Measurements from ENCODE around the gene MCC. TPM values are rescaled to one million over a fixed set of nuclear protein-coding genes. Genes with fewer than 3 reads are reported as not detected.

The MCC gene
- total and polyA plus RNA-seq, 2 of the 4 experiments (the other 2 are of a cell fraction) = 5.0 to 20.6 TPM

DNA sequence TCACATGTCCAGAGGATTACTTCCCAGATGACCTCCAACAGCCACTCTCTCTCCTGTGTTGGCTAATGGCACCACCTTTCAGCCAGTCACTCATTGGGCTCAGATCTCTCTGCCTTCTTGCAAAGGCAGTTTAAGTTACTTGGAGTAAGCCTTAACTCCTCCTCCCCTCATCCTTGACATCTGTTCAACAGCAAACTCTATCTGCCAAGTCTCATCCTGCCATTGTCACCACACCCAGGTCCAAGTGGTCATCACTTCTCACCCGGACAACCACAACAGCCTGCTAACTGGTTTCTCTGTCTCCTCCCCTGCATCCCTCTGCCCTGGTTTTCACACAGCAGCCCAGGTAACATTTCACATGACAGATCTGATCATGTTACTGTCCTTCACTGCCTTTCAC, 453.2 kb downstream of the MCC start:
- peaks cover 23% of the 10 kb centered on the region for H3K36me3 ChIP-seq (ENCODE audit: control insufficient read depth, insufficient read depth, low read length)

More for the DNA sequence above, 453.2 kb downstream of the MCC start:
- ChIA-PET CTCF (interaction anchor here (0.6 kb wide), 1 partner anchor 477 kb away, joined by 3 read pairs; no protein-coding TSS in a partner anchor), POLR2A (ENCODE audit: unreplicated experiment) (no interaction called here)
- Histone ChIP-seq H4K5ac (ENCODE audit: low read depth, low read length) (peak overlapping the region; percentile 12; the same call in 1 of the 2 replicates), H3K9me1 (ENCODE audit: insufficient read depth, low read length) (peaks cover 12% of the 10 kb centered on the region), H3K4me3 (ENCODE audit: insufficient read depth, low read depth, low read length) (no peak overlapping the region), H3K56ac (ENCODE audit: extremely low read depth, insufficient read depth, low read length) (no peak overlapping the region), H3K18ac (ENCODE audit: low read depth, low read length) (peak overlapping the region; percentile 21; the same call in 1 of the 2 replicates), H3K79me1 (ENCODE audit: low read depth in 1 of 2, low read length in 2 of 2) (peaks cover 0 to 2% of the 10 kb centered on the region in 2 experiments; a peak in 1 of 4 replicates), H2AK9ac (replicated peaks; ENCODE audit: low read depth, low read length, poor library complexity) (no peak overlapping the region), H3K14ac (replicated peaks; ENCODE audit: low read depth, low read length) (peak overlapping the region; percentile 16; the same call in 1 of the 2 replicates), H3K27me3 (ENCODE audit: control insufficient read depth, insufficient read depth, low read length) (no peaks in the 10 kb centered on the region), H3K4me2 (ENCODE audit: low read depth, low read length) (no peak overlapping the region), H2BK5ac (ENCODE audit: low read depth, low read length, poor library complexity, severe bottlenecking) (no peak overlapping the region), H3K9me3 (ENCODE audit: control insufficient read depth, insufficient read depth, low read length) (no peaks in the 10 kb centered on the region), H4K91ac (ENCODE audit: insufficient read depth, low read depth, low read length) (peak overlapping the region; percentile 50; the same call in 1 of the 2 replicates), H2BK15ac (ENCODE audit: low read depth, low read length) (peak overlapping the region; percentile 23; the same call in 1 of the 3 replicates), H2AK5ac (ENCODE audit: low read depth, low read length) (peak overlapping the region; percentile 33), H3K4ac (ENCODE audit: low read depth, low read length) (peak overlapping the region; percentile 30; the same call in 1 of the 2 replicates), H4K20me1 (ENCODE audit: insufficient read depth, low read length) (no peaks in the 10 kb centered on the region; the same call in 1 of the 2 replicates), H3K9ac (ENCODE audit: low read depth, low read length) (no peak overlapping the region), H3K4me1 (ENCODE audit: control insufficient read depth, insufficient read depth, low read length) (peaks cover 13% of the 10 kb centered on the region), H2AFZ (replicated peaks; ENCODE audit: low read length, poor library complexity) (peak overlapping the region; percentile 8), H2BK120ac (ENCODE audit: low read depth, low read length) (peak overlapping the region; percentile 2; the same call in 1 of the 2 replicates), H2BK20ac (ENCODE audit: low read depth, low read length) (peak overlapping the region; percentile 31), H3K27ac (ENCODE audit: insufficient read depth, low read length) (no peak overlapping the region), H4K8ac (ENCODE audit: low read depth in 2 of 2, low read length in 2 of 2) (peak overlapping the region in 1 of 2 experiments; percentile 47; a peak in 1 of 4 replicates), H3K23ac (ENCODE audit: low read depth, low read length) (no peak overlapping the region)
- BruUV-seq (replicated peaks) = no TSS peak
- ATAC-seq (ENCODE audit: low read depth) (no peak), DNase-seq (no peak)
- in situ Hi-C loops (cut with MboI; ENCODE audit: low sequenced_read_pairs) (no loop called here), dilution Hi-C loops (cut with HindIII; ENCODE audit: low sequenced_read_pairs, unreplicated experiment) (no loop called here), intact Hi-C loops (cut with micrococcal nuclease) (no loop called here)
- TF ChIP-seq MAZ (IDR thresholded peaks at IDR 0.05; ENCODE audit: borderline replicate concordance, low read depth, low read length) (no peak), BHLHE40 (IDR thresholded peaks at IDR 0.05; ENCODE audit: low read depth, low read length) (no peak), RAD21 (IDR thresholded peaks at IDR 0.05; ENCODE audit: low read length) (no peak), CHD1 (IDR thresholded peaks at IDR 0.05; ENCODE audit: low read depth, low read length) (no peak), CTCF (conservative IDR thresholded peaks at IDR 0.05; ENCODE audit: low read depth, low read length) (no peak), POLR2A (IDR thresholded peaks at IDR 0.05; ENCODE audit: low read depth, low read length) (no peak), CEBPB (IDR thresholded peaks at IDR 0.05; ENCODE audit: low read depth, low read length) (no peak), MAFK (IDR thresholded peaks at IDR 0.05; ENCODE audit: low read depth, low read length) (no peak), MXI1 (IDR thresholded peaks at IDR 0.05; ENCODE audit: borderline replicate concordance, low read depth, low read length) (no peak), USF2 (IDR thresholded peaks at IDR 0.05; ENCODE audit: low read depth, low read length) (no peak), FOS (IDR thresholded peaks at IDR 0.05; ENCODE audit: low read depth, low read length) (no peak), NFE2L2 (IDR thresholded peaks at IDR 0.05; ENCODE audit: low read depth, low read length) (no peak)
- TF ChIP-seq, protein P1, sequence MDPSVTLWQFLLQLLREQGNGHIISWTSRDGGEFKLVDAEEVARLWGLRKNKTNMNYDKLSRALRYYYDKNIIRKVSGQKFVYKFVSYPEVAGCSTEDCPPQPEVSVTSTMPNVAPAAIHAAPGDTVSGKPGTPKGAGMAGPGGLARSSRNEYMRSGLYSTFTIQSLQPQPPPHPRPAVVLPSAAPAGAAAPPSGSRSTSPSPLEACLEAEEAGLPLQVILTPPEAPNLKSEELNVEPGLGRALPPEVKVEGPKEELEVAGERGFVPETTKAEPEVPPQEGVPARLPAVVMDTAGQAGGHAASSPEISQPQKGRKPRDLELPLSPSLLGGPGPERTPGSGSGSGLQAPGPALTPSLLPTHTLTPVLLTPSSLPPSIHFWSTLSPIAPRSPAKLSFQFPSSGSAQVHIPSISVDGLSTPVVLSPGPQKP (IDR thresholded peaks at IDR 0.05; ENCODE audit: borderline replicate concordance, low read depth, low read length) = no peak
- WGBS, 2 experiments (ENCODE audit: extremely low coverage in 2 of 2, insufficient read length in 1 of 2) = no CpG with 5 or more reads among the region's 1 CpG
